HG02852 (cell line): Measurements from ENCODE around the gene DLGAP1.

Experiments
- ATAC-seq: cut with Tn5 transposase; IDR thresholded peaks from one replicate; pipeline ENCODE4 v1.9.1; 2021; ENCODE audit warnings: mild to moderate bottlenecking, moderate library complexity; ENCODE audit not compliant: unreplicated experiment

Gene DLGAP1

DNA sequence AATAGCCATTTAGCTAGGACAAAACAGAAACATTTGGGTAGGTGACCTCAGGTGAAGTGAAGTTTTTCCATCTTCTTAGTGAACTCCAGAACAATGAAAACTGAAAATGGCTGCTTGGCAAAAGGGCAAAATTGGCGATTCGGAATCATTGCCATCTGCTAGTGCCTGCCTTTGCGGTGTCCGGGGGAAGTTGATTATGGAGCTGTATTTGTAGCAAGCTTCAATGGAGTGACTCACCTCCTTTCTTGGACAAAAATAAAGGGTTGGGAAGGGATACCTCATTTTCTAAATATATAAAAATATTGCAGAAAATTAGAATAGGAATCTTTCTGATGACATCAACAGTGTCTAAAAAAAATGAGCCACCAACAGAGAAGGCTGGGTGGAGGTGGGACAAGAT, 544.6 kb downstream of the DLGAP1 start:
- ATAC-seq: no peak

DNA sequence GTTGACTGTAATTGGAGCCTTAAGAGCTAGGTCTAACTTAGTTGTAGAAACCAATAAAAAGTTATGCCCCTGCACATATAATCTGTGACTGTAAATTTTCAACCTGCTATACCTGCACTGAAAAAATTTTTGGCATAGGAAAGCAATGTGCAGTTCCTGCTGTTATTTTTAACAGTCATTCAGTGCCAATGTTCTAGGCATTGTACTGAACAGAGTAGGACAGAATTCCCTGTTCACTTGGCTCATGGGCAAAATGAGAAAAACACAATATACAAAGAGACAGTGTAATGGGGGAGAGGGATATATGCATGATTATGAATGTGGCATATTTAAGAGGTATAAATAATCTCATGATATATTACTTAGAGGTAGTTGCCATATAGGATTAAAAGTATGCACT, 547.2 kb downstream of the DLGAP1 start:
- ATAC-seq: no peak

DNA sequence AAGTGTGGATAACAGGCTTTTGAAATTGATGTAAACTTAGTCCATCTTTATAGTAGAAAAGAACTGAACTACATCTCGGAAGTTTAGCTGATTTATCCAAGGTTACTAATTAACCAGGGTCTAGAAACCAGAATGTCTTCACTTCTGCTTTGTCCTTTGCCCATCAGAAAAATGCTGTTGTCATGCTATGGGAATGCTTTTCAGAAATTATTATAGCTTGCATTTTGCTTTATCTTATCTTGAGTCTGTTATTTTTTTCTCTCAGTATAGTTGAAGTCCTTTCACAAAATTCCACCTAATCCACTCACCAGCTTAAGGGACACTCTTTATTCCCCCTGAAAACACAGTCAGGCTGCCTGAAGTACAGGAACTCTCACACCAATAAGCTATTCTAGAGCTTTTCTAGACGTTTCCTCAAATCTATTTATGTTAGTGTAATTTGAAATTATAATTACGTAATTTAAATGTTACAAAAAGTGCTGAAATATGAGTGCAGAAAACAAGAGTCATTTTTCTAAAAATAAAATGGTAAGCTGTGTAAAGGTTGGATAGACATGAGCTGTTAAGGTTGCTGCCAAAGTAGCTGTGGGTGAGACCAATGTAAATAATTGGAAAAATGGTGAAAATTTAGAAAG, 548.9 kb downstream of the DLGAP1 start:
- no peak for ATAC-seq

DNA sequence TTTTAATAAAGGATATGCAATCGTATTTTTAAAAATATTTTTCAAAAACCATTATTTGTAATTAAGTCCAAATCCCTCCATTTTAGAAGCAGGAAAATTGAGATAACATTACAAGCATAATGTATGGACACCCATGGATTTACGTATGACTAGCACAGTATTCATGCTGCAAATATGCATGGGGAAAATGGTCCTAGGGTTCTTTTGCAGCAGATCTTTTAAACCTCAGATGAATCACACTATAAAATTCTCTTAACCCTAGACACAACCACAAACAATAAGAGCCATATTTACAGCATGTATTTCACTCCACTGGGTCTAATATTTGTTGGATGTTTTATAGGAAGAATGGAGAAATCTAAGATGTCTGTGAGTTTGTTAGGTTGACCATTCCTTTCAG, 551.8 kb downstream of the DLGAP1 start:
- ATAC-seq: no peak

DNA sequence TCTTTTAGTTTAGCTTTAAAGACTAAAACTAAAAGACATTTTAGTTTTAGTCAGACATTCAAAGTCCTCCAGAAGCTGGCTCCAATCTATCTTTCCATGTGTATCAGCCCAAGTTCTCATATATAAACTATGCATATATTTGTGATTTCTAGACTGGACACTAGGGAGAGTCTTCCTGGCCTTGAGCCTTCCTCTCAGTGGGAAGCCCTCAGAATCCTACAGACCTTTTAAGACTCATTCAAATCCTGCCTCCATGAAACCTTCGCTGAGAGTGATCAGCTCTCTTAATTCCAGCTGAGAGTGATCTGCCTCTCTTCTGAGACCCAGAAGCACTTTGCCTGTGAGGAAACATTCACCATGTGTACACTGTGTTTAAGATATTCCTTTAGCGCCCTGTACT, 552.4 kb downstream of the DLGAP1 start:
- no peak for ATAC-seq

DNA sequence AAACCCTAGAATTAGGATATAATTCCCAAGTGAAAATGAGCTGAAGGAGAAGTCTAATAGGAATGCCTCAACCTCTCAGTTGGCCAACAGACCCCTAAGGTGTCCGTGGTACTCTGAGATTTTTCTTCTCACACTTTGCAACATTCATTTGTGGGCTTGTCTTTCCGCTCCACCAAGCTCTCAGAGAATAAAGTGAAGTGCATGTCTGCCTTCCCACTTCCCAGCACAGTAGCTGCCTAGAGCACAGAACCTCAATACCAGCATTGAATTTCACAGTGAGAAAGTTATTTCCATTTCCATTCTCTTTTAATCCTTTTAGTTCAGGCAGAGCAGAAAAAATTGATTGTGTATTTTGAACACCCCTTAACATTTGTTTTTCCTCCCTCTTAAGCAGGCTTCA, 553.3 kb downstream of the DLGAP1 start:
- no peak for ATAC-seq

DNA sequence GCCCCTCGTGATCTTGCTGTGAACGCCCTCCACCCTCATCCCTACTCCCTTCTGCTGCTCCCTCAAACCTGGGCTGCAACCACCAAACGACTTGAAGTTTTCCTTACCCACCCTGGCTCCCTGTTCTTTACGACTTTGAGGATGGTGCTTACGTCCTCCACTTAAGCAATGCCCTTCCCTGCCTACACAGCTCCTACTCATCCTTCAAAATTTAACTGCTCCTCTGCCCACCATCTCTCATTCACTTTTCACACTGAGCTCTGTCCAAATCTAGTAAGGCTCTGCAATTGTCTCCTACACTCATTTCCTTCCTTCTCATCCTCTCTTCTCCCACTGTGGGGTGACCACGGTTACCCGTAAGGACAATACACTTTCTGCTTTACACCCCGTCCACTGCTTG, 554.1 kb downstream of the DLGAP1 start:
- no peak for ATAC-seq

DNA sequence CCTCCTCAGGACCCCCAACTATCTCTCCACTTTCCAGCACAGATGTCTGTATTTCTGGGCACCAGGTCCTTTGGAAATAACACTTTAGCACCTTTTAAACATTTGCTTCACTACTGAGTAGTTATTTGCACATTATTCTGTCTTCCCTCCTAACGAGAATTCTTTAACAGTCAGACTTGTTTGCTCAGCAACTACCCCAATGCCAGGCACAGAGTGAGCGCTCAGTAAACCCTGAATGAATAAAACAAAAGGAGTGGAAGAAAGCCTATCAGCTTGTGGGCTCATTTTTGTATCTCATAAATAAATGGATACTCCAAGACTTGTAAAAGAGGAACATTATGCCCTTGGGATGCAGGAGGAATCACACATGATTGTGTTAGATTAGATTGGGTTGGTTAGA, 554.8 kb downstream of the DLGAP1 start:
- ATAC-seq: no peak

DNA sequence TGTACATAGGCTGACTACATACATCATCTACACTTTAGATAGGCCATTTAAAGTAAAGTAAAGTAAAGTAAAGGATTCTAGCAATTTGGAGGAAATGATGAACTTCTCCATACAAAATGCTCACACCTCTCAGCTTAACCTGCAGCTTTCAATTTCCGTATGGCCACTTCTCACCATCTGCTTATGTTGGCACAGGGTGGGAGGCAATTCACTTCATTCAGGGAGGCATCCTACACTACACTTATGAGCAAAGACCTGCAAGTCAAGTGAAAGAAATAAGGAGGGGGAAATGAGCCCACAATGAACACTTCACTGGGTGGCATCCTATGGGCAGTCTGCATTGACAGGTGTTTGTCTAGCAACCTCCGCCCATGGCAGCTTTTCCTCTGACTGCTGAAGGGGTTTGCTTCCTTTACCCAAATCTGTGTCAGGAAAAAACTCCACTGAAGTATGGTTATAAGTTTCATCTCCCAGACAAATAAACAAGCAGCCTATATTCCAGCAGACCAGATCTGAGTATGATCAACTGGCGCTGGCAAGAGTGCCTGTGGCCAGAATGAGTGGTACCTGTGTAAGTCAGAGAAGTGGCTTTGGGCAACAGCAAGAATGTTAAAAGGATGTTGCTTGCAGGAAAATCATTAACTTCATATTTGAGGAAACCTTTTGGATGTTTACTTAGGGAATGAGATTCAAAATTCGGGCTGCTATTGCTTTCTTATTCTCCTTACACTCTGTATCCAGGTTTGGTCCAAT, 556.1 kb downstream of the DLGAP1 start:
- no peak for ATAC-seq

DNA sequence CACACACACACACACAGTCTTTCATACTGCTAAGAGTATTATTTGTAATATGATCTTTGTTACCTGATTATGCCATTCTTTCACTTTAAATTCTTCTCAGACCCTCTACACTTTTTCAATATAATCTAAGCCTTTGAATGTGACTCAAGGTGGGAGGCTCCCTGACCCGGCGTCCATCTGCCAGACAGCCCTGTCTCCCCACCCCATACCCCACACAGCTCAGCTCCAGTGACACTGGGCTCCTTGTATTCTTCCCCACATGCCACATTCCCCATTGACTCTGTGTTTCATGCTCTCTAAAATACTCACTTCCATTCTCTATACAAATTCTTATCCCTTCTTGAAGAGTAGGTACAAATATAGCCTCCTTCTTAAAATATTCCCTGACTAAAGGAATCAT, 563.0 kb downstream of the DLGAP1 start:
- no peak for ATAC-seq

DNA sequence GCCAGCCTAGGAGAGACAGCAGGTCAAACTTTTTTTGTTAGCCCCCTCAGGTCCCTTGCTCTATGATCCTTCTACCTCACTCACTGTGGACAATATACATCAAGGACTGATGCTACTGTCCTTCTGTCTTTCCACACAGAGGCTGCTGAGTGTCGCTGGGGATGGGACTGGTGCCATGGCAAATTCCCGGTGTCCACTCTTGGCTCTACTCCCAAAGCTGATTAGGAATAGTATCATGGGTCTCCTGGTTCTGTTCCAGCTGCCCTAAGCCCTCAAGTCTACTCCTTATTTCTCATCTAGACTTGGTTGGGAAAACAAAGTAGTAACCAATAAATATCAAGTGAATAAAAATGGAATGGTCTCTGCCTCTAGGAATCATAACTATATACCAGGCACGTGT, 563.9 kb downstream of the DLGAP1 start:
- no peak for ATAC-seq

DNA sequence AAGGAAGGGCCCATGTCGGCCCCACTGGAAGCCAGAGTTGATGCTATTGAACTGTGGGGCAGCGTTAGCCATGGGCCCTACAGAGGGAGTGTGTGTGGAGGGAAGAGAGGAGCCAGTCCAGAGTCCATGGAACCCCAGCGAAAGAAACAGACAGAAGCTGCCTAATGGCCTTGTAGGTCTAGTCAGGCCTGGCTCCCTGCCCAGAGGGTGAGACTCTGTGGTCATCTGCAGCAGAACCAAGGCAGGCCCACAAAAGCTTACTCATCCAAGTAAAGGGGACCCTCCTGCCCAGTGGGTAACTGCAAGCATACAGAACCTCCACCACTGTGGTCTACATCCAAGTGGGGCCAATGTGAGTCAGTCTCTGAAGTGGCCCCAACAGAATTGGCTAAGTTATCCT, 565.3 kb downstream of the DLGAP1 start:
- ATAC-seq: no peak

DNA sequence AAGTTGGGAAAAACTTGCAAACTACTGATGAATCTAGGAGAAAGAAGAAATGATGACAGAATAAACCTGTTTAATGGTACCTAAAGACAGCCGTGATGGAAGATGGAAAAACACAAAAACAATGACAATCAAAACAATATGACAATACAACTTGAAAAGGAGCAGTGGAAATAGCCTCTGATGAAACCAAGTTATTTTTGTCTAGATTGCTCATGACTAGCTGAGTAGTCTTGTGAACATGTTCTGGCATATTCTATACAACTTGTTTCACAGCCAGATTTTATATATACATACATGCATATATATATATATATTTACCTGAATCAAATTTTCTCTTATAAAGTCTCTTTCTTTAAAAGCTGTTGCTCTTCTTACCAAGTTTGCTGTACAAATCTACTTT, 566.0 kb downstream of the DLGAP1 start:
- no peak for ATAC-seq

DNA sequence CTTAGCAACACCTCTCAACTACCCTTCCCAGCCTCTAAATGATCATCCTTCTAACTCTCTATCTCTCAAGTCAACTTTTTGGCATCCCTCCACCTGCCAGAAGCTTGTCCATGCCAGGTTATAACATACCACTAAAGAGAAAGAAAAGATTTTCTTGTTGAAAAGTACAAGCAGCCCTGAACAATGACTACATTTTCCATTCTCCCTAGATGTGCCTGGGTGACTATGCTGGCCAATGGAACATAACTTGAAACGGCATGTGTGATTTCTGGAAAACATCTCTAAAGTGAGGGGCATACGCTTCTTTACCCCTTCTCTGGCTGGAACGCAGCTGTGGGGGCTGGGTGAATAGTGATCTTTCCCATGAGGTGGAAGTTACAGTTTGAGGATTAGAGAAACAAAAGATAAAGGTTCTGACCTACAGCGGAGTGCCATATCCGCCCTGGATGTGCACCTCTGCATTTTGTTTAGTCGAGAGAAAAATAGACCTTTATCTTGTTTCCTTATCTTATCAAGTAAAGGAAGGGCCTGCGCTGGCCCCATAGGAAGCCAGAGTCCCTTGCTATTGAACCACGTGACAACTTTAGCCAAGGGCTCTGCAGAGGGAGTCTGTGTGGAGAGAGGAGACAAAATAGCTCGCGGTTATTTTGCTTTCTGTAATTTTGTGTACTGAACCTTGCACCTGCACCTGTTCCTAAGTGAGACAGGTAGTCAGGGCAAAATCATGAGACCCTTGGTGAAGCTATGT, 568.4 kb downstream of the DLGAP1 start:
- ATAC-seq: no peak

DNA sequence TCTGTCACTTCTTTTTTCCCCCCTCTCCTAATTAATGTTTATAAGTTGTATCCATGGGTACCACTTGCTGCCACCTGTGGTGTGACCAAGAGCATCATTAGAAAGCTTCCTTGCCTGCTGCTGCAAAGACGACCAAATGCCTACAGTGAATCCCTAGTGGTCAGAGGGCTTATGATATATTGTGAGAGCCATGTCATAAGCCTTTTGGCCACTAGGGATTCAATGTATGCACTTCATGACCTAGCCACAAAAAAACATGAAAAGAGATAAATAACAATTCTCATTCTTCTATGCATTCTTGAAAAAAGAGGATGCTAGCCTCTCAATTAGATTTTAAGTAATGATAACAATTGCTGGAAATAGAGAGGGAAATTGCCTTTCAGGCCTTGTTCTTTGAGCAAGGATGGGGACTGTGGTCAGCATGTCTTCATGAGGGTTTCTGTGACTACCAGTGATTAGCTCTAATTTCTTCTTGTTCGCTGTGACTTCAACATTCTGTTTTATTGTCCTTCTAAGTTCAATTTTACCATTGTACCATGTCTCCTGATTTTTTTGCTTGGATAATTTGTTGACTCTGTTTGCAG, 569.8 kb downstream of the DLGAP1 start:
- no peak for ATAC-seq

DNA sequence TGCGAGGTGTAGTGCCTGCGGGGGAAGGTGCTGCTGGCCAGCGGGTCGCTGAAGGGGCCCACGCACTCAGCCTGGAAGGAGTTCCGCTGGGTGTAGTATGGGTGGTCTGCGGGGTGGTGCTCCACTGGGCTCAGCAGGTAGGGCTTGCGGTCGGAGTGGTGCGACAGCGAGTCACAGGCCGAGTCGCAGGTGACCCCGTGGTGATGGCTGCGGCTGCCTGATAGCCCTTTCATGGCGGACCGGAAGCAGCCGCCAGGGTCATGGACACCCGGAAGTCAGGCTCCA, 575.3 kb downstream of the DLGAP1 start:
- ATAC-seq: no peak

DNA sequence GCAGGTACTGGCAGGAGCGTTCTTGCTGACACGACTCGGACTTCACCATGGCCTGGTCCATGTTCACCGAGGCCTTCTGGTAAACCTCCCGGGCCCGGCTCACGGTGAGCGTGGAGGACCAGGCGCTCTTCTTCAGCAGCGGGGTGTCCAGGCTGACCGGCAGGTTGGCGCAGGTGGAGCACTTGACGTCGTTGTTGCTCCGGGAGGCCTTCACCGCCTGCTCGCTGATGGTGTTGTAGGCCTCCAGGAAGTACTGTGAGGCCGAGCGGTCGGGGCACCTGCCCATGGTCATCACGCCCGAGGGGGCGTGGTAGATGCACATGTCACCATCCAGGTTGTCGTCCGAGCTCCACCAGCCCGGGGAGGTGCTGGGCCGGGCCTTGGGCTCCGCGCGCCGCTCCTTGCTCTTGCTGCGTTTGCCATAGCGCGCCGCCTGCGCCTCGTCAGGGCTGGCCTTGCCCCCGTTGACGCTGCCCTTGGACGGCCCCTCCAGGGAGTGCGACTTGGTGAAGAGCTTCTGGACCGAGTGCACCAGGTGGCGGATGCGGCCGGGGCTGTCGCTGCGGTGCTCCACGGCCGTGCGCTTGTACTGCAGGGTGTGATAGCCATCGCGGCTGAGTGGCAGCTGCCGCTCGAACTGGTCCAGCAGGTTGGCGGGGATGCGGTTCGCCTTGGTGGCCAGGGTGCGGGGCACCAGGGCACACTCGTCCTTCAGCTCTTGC, 575.8 kb downstream of the DLGAP1 start:
- no peak for ATAC-seq

DNA sequence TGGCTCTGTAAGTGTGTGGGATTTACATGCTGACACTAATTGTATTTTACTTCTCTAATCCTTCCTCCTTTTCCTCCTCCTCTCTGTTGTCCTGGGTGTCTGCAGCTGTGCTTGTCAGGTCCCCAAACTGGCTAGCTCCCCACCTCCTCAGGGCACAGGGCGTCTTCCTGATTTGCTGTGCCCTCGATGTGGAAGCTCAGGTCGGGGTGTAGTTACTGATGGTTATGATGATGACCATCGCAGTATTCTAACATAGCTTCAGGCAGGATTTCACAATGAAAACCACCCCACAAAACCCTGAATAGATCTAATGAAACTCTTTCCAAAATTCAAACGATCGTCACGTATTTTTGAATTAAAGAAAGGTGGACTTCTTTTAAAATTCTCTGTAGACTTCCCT, 576.7 kb downstream of the DLGAP1 start:
- ATAC-seq: no peak

DNA sequence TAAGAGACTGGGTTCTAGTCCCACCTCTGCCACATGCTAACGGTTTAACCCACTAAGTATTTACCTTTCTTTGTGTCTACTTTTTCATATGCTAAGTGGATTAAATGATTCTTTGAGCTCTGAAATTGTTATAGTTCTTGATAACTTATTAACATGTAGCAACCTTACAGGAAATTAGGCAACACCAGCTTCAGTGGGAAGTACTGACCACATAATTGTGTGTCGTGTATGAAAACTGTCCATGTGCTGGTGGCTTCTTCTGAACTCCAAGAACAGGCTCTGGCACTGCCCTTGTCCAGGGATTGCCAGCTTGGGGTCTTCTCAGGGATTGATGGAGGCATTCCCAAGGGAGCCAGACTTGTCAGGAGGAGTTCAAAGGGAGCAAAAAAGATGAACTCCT, 577.4 kb downstream of the DLGAP1 start:
- no peak for ATAC-seq

DNA sequence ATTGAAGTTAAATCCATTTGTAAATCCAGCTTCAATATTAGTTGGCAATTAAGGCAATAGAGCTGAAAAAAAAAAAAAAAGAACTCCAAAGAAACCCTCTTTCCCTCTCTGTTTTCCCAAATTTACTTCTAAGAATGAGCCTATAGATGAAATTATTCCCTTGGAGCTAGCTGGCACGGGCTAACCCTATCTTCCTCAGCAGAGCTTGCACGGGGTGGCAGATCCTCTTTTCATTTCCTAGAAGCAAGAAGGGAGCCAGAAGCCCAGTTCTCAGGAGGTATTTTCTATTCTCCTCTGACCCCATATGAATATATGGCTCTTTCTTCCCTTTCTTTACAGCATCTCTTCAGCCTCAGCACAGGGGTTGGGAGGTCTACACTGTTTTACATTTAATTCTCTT, 579.1 kb downstream of the DLGAP1 start:
- no peak for ATAC-seq

DNA sequence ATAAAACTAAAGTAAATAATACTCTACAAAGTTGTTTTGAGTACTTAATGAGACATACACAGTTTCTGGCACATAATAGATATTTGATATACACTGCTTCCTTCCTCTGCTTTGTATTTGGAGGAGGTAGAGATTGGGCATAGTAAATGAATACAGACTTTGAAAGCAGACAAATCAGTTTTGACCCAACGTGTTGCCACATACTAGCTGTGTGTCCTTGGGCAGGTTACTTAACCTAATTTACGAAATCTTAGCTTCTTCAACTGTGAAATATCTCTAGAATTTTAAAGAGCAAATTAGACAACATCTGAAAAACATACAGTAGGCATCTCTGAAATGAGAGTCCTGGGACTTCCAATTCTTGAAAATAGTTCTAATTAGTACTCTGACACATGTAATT, 579.7 kb downstream of the DLGAP1 start:
- no peak for ATAC-seq
